Left ventricle myocardium superior (tissue), 1 donor: ENCODE results near the gene TFB2M. TPM values are rescaled to one million over a fixed set of nuclear protein-coding genes. Genes with fewer than 3 reads are reported as not detected.
"Not testable (repeated sequence)": the region's sequence is repeated elsewhere in the genome, so short reads cannot be mapped to it uniquely, and the experiment has no call there.

Source experiments
- ATAC-seq: fragments of 200-7000 bp; cut with Tn5 transposase; one replicate; pipeline ENCODE4 v1.9.1; 2020; ENCODE audit warnings: mild to moderate bottlenecking, moderate library complexity
- DNase-seq: peaks from one replicate; pipeline ENCODE4 v3.0.0-alpha.2; 2020
- intact Hi-C: fragments of 100-400 bp; cut with micrococcal nuclease; formaldehyde crosslinking; loops from one replicate; pipeline ENCODE4 v1.11.0; 2022
- total RNA-seq: library from RNA; stranded (reverse); fragmentation: NEBNext Ultra II Directional; extraction: Animal tissue kit (Norgen Biotek cat#: 25700); gene quantifications from one replicate; pipeline ENCODE4 v1.2.1, GENCODE V29; 2021
- donor health status: DM: no; HTN: yes; CAD: no; lungs with severe emphysema.

TFB2M gene
- total RNA-seq, 1 donor from 2014 or later: 17.4 TPM

DNA sequence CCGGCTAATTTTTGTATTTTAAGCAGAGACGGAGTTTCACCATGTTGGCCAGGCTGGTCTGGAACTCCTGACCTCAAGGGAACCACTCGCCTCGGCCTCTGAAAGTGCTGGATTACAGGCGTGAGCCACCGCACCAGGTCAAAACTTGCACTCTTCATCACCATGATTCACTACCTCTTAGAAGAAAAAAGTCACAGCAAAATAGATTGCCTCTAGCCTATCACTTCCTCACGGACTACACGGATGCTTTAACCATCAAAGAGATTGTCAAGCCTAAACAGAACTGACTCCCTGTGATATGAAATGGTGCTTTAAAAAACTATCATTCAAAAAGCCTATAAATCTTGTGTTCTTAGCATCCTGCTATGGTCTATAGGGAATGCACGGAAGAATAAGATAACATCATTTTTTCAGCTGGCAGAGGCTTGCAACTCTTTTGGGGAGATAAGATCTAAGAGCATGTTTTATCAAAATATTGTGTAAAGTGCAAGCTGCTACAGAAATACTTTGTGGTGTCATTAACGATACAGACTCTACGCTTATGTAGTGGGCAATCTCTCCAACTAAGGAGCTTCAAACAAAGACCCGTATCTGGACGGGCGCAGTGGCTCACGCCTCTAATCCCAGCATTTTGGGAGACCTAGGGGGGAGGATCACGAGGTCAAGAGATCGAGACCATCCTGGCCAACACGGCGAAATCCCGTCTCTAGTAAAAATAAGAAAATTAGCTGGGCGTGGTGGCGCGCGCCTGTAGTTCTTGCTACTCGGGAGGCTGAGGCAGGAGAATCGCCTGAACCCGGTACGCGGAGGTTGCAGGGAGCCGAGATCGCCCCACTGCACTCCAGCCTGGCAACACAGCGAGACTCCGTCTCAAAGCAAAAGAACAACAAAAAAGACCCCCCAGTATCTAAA, 966 bp downstream of the TFB2M start:
- DNase-seq (no peak), ATAC-seq (no peak)
- intact Hi-C loops: loop anchor here (10.0 kb wide), 2 partner anchors 80 to 130 kb away; no protein-coding TSS in a partner anchor

GRCh38 chr1:246560833-246561232, 5.2 kb downstream of the TFB2M start:
- intact Hi-C loops: loop anchor here (10.0 kb wide), 2 partner anchors 84 to 134 kb away; no protein-coding TSS in a partner anchor
- ATAC-seq: not testable (repeated sequence)

DNA sequence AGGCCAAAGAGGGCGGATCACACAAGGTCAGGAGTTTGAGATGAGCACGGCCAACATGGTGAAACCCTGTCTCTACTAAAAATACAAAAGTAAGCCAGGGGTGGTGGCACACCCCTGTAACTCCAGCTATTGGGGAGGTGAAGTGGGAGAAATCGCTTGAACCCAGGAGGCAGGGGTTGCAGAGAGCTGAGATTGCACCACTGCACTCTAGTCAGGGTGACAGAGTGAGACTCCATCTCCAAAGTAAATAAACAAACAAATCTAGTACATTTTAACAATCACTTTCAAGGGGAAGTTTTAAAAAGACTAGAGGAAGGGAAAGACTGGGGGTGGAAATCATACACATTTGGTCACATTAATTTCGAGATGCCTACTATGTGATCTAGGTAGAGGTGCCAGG, 6.8 kb downstream of the TFB2M start:
- intact Hi-C loops: no loop called here
- ATAC-seq: no peak
- DNase-seq: no peak

More at GRCh38 chr1:246560833-246561232, 5.2 kb downstream of the TFB2M start:
- not testable (repeated sequence) for DNase-seq

DNA sequence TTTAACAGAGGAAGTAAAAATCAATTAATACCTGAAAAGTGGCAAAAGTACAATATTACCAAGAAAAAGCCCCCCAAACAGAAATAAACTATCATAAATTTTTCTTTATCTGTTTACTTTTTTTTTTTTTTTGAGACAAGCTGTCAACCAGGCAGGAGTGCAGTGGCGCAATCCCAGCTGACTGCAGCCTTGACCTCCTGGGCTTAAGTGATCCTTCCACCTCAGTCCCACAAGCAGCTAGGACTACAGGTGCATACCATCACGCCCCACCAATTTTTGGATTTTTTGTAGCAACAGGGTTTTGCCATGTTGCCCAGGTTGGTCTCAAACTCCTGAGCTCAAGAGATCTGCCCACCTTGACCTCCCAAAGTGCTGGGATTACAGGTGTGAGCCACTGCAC, 8.0 kb downstream of the TFB2M start:
- no peak for DNase-seq
- ATAC-seq: no peak
- intact Hi-C loops: no loop called here

GRCh38 chr1:246554201-246554600, 11.9 kb downstream of the TFB2M start:
- intact Hi-C loops: no loop called here
- no peak for DNase-seq
- ATAC-seq: no peak

- intact Hi-C loops: no loop called here
- no peak for ATAC-seq
These were observed 14.0 kb downstream of the TFB2M start for GRCh38 chr1:246552110-246552509.

GRCh38 chr1:246550402-246550801, 15.7 kb downstream of the TFB2M start:
- ATAC-seq (no peak), DNase-seq (no peak)
- intact Hi-C loops: no loop called here

More at GRCh38 chr1:246552110-246552509, 14.0 kb downstream of the TFB2M start:
- no peak for DNase-seq

DNA sequence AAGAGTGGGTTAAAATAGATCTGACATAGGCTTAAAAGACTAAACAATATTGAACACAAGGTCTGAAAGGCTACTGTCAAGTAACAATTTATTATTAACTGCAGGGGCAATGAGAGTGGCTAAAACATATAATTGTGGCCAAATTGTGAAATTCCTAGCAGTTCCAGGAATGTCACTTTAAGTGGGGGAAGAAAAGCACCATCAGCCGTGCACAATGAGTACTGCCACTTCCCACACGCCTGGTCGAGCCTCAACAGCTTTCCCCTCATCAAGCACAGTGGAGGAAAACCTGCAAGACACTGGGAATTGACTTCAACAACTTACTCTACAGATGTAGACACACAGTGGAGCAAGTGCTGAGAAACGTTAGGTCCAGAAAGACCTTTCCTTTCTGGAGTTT, 16.4 kb downstream of the TFB2M start:
- DNase-seq (no peak), ATAC-seq (no peak)
- intact Hi-C loops: no loop called here

DNA sequence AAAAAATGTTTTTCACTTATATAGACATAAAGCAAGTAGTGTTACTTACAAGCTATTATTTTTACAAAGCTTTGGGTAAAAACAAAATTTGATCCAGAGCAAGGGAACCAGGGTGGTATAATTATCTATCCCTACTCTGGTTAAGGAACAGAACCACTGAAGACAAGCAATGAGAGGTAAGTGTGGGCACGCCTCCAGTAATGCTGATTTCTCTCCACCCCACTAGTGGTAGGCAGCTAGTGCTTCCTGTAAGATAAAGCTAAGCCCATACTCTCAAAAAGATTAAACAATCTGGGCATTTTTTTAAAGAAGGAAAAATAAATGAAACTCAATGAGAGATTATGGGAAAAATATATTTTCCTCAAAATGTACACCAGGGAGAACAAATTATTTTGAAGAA, 22.1 kb downstream of the TFB2M start:
- intact Hi-C loops: no loop called here
- ATAC-seq: no peak

GRCh38 chr1:246540738-246541491, 25.1 kb downstream of the TFB2M start:
- intact Hi-C loops: no loop called here
- ATAC-seq (no peak), DNase-seq (no peak)

More for the DNA sequence above, 22.1 kb downstream of the TFB2M start:
- no peak for DNase-seq

- DNase-seq (no peak), ATAC-seq (no peak)
- intact Hi-C loops: no loop called here
These were observed 28.2 kb downstream of the TFB2M start for GRCh38 chr1:246537887-246538286.

GRCh38 chr1:246537441-246537840, 28.6 kb downstream of the TFB2M start:
- intact Hi-C loops: no loop called here
- ATAC-seq: no peak
- DNase-seq: no peak

DNA sequence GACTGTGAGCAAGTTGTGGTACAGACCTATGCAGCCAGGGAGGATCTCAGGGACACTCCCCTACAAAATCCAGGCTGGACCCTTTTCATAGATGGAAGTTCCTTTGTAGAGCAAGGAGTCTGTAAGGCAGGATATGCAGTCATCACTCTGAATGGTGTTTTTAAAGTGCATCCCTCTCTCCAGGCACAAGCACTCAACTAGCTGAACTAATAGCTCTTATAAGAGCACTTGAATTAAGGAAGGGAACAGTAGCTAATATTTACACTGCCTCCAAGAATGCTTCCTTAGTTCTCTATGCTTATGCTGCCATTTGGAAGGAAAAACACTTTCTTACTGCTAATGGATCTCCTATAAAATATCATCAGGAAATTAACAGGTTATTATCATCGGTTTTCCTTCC, 31.9 kb downstream of the TFB2M start:
- intact Hi-C loops: no loop called here
- no peak for ATAC-seq
- DNase-seq: no peak

DNA sequence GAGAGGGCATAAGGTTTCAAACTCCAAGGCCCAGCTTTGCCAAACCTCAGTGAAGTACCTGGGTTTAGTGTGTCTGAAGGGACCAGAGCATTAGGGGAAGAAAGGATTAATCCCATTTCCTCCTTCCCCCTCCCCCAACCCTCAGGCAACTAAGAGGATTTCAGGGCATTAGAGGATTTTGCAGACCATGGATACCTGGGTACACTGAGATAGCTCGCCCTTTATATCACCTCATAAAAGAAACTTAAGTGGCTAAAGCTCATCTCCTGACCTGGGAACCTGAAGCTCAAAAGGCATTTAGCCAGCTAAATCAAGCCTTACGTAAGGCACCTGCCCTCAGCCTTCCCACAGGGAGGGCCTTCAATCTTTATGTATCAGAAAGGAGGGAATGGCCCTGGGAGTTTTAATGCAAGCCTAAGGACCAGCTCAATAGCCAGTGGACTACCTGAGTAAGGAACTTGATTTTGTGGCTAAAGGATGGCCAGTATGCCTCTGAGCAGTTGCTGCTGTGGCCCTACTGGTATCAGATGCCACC, 32.6 kb downstream of the TFB2M start:
- intact Hi-C loops: no loop called here
- DNase-seq: no peak
- no peak for ATAC-seq

DNA sequence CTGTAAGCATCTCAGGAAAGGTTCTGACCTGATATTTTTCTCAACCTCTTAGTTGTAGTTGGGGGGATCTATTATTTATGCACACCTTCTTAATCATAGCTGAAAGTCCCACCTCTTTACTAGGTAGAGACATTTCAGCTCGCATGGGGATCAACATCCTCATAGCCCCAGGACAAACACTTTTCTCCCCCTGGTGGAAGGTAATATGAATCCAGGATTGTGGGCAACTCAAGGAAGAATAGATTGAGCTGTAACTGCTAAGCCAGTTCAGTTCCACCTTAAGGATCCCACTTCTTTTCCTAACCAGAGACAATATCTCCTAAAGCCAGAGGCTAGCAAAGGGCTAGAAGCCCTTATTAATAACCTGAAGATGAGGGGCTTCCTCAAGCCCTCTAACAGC, 33.5 kb downstream of the TFB2M start:
- DNase-seq (no peak), ATAC-seq (no peak)
- intact Hi-C loops: no loop called here

- ATAC-seq (no peak), DNase-seq (no peak)
- intact Hi-C loops: no loop called here
These were observed 35.6 kb downstream of the TFB2M start for GRCh38 chr1:246530482-246530881.

GRCh38 chr1:246528933-246529731, 36.9 kb downstream of the TFB2M start:
- DNase-seq (no peak), ATAC-seq (no peak)
- intact Hi-C loops: no loop called here

DNA sequence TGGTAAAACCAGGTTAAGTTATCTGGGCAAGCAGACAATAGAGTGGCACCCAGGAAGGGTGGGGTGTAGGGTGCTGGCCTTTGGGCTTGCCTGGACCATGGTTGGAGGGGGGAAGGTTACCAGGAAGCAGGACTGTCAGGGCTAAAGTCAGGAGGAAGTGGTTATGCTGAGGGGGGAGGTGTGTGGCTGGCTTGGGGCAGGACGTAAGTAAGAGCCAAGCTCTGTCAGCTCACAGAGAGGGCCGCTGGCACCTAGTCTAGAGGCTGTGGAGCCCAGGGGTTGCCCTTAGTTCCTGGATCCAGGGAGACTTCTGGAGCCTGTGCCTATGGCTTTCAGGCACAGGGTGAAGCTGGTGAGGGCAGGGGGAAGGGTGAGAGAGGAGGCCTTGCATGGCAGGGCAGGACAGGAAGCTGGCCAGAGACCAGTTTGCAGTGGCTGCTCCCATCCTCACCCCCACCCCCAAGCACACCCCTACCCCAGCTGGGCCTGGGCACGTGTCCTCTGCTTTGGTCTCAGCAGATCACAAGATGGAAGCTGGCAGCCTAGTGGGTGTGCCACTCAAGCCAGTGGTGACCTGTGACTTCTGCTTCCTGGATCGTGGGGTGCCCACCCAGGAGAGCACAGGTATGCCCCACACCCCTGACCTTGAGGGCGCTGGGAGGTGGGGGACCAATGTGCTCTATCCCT, 38.5 kb downstream of the TFB2M start:
- no peak for ATAC-seq
- intact Hi-C loops: no loop called here
- no peak for DNase-seq

GRCh38 chr1:246526915-246527314, 39.1 kb downstream of the TFB2M start:
- no peak for DNase-seq
- intact Hi-C loops: no loop called here
- ATAC-seq: no peak
